ENCODE measurements around the gene NFS1.
A peak's percentile ranks its signal among the peaks of the same experiment; 100 is the strongest.
"Not testable (repeated sequence)": the region's sequence is repeated elsewhere in the genome, so short reads cannot be mapped to it uniquely, and the experiment has no call there.

Gene NFS1

DNA sequence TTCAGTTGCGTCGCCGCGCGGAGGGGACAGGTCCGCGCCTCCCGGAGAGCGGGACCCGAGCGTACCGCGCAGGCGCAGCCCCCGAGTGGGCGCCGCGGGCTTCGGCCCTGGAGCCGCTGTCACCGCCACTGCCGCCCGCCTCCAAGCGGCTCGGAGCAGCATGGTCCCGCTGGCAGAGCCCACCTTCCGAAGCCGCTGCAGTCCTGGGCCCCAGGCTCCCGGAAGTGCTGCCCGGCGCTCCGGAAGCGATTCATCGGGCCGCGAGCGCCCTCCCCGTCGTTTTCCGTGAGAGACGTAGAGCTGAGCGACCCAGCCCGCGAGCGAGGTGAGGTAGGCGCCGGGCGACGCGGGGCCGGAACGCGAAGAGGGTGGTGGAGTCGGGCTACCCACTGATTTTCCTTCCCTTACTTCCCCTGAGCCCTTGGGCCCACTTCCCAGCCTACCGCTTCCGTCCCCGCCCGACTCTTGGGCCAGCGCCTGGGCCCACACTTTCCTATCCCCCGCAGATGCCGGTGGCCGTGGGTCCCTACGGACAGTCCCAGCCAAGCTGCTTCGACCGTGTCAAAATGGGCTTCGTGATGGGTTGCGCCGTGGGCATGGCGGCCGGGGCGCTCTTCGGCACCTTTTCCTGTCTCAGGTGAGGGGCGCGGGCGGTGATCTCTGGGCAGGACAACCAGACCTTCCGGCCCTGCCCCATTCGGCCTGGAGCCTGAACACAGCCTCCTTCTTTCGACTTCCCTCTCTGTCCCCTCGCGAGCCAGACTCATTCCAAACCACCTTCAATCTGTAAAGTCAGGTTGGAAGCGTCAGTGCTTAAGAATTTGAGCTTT lies at the start of gene NFS1, which contains the start of gene ROMO1:
TSS of gene NFS1 (minus strand) at position 226 of the 830 bp plus-strand sequence. CDS start at position 162, 64 bp downstream.
TSS of gene ROMO1 (plus strand) at position 279 of the 830 bp plus-strand sequence. CDS start at position 507, 228 bp downstream.
- Histone ChIP-seq H3K4me3 (peak within 1 kb of the TSS; percentile 90), H3K27ac (peak within 1 kb of the TSS; percentile 90 to 93)
- TF ChIP-seq, protein P1, sequence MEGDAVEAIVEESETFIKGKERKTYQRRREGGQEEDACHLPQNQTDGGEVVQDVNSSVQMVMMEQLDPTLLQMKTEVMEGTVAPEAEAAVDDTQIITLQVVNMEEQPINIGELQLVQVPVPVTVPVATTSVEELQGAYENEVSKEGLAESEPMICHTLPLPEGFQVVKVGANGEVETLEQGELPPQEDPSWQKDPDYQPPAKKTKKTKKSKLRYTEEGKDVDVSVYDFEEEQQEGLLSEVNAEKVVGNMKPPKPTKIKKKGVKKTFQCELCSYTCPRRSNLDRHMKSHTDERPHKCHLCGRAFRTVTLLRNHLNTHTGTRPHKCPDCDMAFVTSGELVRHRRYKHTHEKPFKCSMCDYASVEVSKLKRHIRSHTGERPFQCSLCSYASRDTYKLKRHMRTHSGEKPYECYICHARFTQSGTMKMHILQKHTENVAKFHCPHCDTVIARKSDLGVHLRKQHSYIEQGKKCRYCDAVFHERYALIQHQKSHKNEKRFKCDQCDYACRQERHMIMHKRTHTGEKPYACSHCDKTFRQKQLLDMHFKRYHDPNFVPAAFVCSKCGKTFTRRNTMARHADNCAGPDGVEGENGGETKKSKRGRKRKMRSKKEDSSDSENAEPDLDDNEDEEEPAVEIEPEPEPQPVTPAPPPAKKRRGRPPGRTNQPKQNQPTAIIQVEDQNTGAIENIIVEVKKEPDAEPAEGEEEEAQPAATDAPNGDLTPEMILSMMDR (IDR thresholded peaks at IDR 0.05), result no peak
- peak; percentile 91 for DNase-seq (ENCODE audit: low spot score)

DNA sequence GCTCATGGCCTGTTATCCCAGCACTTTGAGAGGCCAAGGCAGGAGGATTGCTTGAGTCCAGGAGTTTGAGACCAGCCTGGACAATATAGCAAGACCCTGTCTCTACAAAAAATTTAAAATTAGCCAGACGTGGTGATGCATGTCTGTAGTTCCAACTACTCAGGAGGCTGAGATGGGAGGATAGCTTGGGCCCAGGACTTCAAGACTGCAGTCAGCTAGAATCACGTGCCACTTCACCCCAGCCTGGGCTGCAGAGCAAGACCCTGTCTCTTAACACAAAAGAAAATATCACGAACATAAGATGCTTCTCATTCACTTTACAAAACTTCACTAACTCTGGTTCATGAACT lies 45.3 kb upstream of the NFS1 start:
- peak overlapping the region in 1 of 2 donors; percentile 31 for H3K27ac ChIP-seq
- DNase-seq (ENCODE audit: low spot score); H3K4me3 ChIP-seq: not testable (repeated sequence)

DNA sequence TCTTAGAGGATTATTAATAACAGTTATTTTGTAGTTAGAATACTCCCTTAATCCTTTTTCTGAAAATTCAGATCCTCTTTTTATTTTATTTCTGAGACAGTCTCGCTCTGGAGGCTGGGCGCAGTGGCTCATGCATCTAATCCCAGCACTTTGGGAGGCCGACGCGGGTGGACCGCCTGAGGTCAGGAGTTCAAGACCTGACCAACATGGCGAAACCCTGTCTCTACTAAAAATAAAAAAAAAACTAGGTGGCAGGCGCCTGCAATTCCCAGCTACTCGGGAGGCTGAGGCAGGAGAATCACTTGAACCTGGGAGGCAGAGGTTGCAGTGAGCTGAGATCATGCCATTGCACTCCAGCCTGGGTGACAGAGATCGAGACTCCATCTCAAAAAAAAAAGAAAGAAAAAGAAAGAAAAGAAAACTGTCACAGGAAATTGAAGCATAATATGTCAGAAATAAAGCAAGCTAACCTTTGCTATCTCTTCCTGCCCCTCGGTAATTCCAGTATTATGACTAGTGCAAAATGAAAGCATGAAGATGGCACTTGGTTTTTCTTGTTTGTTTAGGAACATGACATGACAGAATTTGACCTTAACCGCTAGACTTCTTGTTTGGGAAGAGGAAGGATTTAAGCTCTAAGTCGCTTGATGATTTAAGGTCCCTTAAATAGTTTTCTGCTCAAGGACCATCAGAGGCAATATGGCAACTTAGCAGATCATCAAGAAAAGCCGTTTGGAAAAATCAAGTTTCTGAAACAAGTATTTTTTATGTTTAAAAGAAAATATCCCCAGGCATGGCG lies 44.7 kb upstream of the NFS1 start:
- H3K27ac ChIP-seq, result peak overlapping the region; percentile 88 to 95
- peak overlapping the region; percentile 68 for H3K4me3 ChIP-seq
- TF ChIP-seq, protein P1 (IDR thresholded peaks at IDR 0.05), result no peak
- no peak for DNase-seq (ENCODE audit: low spot score)

DNA sequence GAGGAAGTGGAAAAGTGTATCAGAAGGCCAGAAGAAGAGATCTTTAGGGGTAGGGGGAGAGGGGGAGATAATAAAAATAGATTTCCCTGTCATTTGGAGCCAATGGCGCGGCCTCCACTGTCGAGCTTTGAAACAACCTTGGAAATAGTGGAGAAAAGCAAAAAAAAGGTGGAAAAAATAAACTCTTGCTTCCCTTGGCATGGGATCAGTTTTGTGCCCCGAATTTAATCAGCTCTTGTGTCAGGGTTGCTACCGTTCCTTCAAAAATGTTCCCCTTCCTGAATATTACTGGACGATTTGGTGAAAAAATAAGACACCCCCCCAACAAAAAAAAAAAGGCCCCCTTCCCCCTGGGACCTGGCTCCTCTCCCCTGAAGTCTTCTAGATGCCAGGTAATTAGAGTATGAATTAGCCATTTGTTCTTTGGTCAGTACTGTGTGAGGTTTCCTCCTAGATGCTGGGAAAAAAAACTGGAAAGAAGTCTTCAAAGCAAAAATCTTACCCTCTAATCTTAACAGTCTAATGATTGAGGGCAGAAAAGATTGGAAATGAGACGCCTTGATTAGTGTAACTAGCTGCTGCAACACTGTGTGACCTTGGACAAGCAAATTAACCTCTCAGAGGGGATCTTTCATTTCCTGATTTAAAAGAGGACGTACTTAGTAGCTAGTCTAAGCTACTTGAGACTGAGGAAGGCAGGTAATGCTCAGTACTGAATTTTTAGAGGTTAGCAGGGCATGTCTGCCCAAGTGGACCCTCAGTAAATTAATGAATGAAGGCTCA lies 43.8 kb upstream of the NFS1 start:
- peak overlapping the region; percentile 88 to 95 for H3K27ac ChIP-seq
- TF ChIP-seq, protein P1 (IDR thresholded peaks at IDR 0.05), result no peak
- peak overlapping the region; percentile 68 for H3K4me3 ChIP-seq
- no peak for DNase-seq (ENCODE audit: low spot score)

DNA sequence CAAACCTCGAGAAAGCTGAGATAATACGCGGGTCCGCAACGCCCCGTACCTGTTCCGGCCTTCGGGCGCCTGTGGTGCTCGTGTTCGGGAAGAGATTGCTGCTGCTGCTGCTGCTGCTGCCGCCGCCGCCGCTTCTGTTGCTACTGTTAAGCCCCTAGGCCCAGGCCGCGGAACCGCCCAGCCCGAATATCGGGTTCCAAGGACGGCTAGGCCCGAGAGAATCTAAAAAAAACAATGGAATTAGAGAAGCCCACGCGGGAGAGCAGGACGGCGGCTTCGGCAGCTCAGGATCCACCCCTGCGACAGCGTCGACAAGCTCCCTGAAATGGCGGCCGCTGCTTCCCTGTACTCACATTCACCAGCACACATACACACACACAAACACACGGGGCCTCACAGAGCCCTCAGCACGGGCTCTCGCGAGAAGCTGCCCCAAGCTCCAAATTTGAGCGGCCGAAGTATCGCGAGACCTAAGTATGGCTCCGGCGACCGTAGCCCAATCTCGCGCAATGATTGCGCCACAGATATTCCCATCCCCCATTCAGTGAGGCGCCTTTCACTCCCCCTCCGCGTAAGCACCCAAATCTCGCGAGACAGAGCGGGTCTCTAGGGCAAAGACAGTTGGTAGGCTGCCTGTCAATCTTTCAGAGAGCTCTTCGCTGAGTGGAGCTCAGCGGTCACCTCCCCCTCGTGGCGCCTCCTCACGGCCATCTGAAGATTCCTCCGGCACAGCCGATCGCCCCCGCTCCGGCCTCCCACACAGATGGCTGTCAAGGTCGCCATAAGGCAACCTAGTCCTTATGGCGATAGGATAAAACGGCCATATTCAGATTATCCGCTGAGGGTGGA lies 43.0 kb upstream of the NFS1 start, which contains the start of gene RBM39:
TSS of gene RBM39 (minus strand) at position 369 of the 849 bp plus-strand sequence. CDS start 1,386 bp downstream, outside the sequence.
- DNase-seq (ENCODE audit: low spot score), result peak; percentile 100
- Histone ChIP-seq H3K4me3 (peak within 1 kb of the TSS; percentile 84), H3K27ac (peak within 1 kb of the TSS; percentile 97 to 100)
- TF ChIP-seq, protein P1 (IDR thresholded peaks at IDR 0.05), result no peak

DNA sequence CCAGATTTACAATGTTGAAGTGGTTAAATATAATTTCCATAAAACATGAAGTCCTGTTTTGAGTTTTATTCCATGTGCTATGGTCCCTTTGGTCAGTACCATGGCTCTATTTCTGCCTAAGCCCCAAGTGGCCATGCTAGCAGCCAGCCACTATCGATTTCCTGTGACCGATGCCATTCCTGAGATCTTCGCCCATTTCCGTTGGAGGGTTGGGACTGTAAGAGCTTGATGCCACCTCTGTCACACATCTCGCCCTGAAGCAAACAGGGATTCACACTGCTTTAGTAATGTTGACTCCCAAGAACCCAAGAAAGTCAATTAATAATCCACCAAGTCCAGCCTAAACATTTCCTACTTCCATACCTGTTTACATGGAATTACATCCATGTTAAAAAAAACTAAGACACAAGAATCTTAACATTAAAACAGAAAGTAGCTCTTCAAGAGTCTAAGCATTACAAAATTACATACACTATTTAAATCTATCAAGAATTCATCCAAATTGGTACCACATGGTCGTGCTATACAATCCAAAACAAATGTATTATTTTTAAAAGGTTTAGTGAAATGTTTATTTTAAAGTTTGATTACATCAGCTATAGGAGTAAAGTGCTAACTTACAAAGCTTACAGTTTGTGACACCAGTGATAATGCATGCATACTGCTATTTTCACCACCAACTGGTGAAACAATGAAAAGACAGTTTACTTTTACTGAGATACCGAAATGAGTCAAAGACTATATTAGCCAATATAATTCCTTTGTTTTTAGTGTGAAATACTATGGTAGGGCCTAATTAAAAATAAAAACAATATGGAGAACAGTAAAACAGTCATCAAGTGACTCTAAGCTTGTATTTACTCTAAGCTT lies 40.4 kb upstream of the NFS1 start:
- peak overlapping the region in 1 of 2 donors; percentile 100 for H3K27ac ChIP-seq
- no peak for DNase-seq (ENCODE audit: low spot score)
- TF ChIP-seq, protein P1 (IDR thresholded peaks at IDR 0.05), result no peak
- peak overlapping the region; percentile 84 for H3K4me3 ChIP-seq
